GM12892 (cell line): ENCODE measurements around the gene ALDH2. TPM values are rescaled to one million over a fixed set of nuclear protein-coding genes. Genes with fewer than 3 reads are reported as not detected.
"Not testable (repeated sequence)": the region's sequence is repeated elsewhere in the genome, so short reads cannot be mapped to it uniquely, and the experiment has no call there.

Experiments used
- DNase-seq: peaks from one replicate; pipeline ENCODE4 v3.0.0; 2011; ENCODE audit not compliant: insufficient read length
- FAIRE-seq: peaks from 2 replicates; lab custom pipeline; 2011; peaks lifted over from hg19 to GRCh38; lab: Jason Lieb, UNC
- POLR2A ChIP-seq: IDR thresholded peaks from 2 replicates; pipeline ENCODE4 v1.6.1; 2011; ENCODE audit warnings: low read depth, low read length, control low read depth
- POLR2AphosphoS5 ChIP-seq: IDR thresholded peaks from 2 replicates; pipeline ENCODE4 v1.6.1; 2011; ENCODE audit warnings: low read depth, low read length, control low read depth
- TAF1 ChIP-seq: IDR thresholded peaks from 2 replicates; pipeline ENCODE4 v1.6.1; 2011; ENCODE audit warnings: low read depth, mild to moderate bottlenecking, control low read depth, low read length, borderline replicate concordance
- polyA plus RNA-seq: library from polyadenylated mRNA; unstranded; fragments of >200 nt; gene quantifications from one replicate; pipeline ENCODE4 v1.2.1, GENCODE V29; 2012; ENCODE audit warnings: missing spikeins, inconsistent platforms; ENCODE audit not compliant: missing spikeins

Gene ALDH2
- polyA plus RNA-seq: 5.9 TPM

DNA sequence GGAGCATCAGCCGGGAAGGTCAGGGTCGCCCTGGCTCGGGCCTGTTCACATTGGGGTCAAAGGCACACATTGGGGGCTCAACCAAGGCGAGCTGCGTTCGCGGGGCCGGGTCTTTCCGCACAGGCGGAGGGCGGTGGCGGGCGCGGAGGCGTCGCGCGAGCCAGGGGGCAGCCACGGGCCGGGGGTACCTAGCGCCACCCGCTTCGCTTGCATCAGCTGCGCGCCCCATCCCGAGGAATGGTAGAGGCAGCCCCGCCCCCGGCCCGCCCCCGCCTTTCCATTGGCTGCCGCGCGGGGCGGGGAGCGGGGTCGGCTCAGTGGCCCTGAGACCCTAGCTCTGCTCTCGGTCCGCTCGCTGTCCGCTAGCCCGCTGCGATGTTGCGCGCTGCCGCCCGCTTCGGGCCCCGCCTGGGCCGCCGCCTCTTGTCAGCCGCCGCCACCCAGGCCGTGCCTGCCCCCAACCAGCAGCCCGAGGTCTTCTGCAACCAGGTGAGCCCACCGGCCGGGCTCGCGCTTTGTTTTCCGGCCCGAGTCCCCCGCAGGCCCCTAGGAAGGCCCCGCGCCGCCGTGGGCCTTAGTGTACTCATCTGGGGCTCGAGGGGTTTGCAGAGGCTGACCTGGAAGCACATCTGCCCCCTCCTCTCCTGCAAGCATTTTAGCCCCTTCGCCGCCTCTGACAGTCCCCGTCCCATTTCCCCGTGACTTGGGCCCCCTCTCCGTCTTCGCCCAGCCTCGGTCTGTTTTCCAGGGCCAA, at the start of gene ALDH2:
Gene ALDH2 (plus strand): TSS at position 326 of the 754 bp plus-strand sequence. CDS start 50 bp downstream, at position 376.
- DNase-seq (no peak), FAIRE-seq (no peak)
- TF ChIP-seq POLR2AphosphoS5: no peak
- no peak for TF ChIP-seq TAF1
- no peak for TF ChIP-seq POLR2A

DNA sequence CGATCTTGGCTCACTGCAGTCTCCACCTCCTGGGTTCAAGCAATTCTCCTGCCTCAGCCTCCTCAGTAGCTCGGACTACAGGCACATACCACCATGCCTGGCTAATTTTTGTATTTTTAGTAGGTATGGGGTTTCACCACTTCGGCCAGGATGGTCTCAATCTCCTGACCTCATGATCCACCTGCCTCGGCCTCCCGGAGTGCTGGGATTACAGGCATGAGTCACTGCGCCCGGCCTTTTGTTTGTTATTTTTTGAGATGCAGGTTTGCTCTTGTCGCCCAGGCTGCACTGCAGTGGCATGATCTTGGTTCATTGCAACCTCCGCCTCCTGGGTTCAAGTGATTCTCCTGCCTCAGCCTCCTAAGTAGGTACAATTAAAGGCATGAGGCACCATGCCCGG, 47.4 kb upstream of the ALDH2 start:
- DNase-seq, FAIRE-seq: not testable (repeated sequence)

GRCh38 chr12:111720457-111720856, 46.3 kb upstream of the ALDH2 start:
- TF ChIP-seq POLR2AphosphoS5: no peak
- TF ChIP-seq POLR2A: no peak
- TF ChIP-seq TAF1: no peak
- FAIRE-seq: no peak
- DNase-seq: no peak

- not testable (repeated sequence) for FAIRE-seq, DNase-seq
Observed at GRCh38 chr12:111723646-111724360, 42.9 kb upstream of the ALDH2 start.

- FAIRE-seq (no peak), DNase-seq (no peak)
- TF ChIP-seq POLR2AphosphoS5 (no peak), POLR2A (no peak), TAF1 (no peak)
Observed at GRCh38 chr12:111728795-111729194, 37.9 kb upstream of the ALDH2 start.

- FAIRE-seq (no peak), DNase-seq (no peak)
- TF ChIP-seq TAF1 (no peak), POLR2A (no peak), POLR2AphosphoS5 (no peak)
Observed at GRCh38 chr12:111730420-111730819, 36.3 kb upstream of the ALDH2 start.

DNA sequence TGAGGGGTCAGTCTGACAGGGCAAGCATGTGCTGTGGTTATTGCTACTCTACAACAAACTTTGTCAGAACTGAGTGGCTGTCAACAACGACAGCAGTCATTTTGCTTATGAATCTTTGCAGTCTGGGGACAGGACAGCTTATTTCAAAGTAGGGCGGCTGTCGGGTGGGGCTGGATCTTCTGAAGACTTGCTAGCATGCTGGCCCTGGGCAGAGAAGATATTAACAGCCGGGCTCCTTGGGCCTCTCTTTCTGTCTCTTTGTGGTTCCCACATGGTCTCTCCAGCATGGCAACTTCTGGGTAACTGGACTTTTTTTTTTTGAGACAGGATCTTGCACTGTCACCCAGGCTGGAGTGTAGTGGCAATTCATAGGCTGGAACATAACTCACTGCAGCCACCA, 33.9 kb upstream of the ALDH2 start:
- DNase-seq (no peak), FAIRE-seq (no peak)
- no peak for TF ChIP-seq POLR2A
- no peak for TF ChIP-seq POLR2AphosphoS5
- TF ChIP-seq TAF1: no peak

DNA sequence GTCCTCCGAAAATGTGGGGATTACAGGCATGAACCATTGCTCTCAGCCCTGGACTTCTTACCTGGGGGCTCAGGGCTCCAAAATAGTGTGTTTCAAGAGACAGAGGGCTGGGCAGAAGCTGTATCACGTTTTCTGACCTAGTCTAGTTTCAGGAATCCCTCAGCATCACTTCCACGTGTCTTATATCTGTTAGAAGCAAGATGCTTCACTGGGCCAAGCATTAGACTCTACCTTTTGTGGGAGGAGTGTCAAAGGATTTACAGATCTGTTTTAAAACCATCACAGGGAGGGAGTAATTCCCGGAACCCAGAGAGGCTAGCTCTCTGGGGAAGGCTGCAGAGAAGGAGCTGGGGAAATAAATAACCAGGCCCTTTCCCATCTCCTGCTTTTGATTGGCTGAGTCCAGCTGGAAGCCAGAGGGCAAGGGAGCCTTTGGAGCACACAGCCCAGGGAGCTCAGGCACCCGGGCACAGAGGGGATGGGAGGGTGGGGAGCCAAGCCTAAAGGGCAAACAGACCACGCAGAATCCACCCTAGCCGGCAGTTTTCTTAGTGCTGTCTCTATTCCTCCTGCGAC, 33.3 kb upstream of the ALDH2 start:
- TF ChIP-seq TAF1 (no peak), POLR2A (no peak), POLR2AphosphoS5 (no peak)
- FAIRE-seq: no peak
- no peak for DNase-seq

DNA sequence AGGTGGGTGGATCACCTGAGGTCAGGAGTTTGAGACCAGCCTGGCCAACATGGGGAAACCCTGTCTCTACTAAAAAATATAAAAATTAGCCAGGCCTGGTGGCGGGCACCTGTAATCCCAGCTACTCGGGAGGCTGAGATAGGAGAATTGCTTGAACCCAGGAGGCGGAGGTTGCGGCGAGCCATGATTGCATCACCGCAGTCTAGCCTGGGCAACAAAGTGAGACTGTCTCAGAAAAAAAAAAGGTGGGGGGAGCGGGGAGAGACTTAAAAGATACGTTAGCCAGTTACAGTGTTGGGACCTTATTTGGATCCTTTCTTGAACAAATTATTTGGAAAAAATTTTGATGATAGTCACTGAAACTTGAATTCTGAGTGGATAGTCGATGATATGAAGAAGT, 27.2 kb upstream of the ALDH2 start:
- DNase-seq, FAIRE-seq: not testable (repeated sequence)

DNA sequence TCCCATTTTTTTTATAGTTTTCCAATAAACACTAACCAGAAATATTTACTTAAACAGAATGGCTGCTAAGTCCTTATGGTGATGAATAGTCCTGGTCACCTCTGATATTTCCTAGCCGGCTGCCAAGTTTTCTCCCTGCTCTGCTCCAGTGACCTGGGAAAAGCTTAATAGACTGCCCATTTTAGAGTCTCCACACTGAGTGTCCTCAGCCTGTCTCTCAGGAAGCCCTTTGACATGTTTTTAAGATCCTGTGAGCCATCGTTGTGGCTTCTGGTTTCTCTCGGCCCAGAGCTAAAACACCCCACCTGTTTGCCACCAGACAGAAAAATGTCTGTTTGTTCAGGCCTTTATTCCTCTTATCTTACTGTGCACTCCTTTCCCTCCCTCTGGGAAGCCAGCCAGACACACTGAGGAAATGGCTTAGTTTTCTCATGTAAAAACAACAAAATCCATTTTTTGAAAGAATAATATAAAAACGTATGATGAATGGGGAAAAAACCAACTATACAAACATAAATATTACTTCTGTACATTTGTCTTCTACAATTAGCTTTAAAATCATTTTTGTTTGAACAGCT, 25.4 kb upstream of the ALDH2 start:
- FAIRE-seq (no peak), DNase-seq (no peak)
- no peak for TF ChIP-seq TAF1
- no peak for TF ChIP-seq POLR2A
- TF ChIP-seq POLR2AphosphoS5: no peak

- TF ChIP-seq POLR2A (no peak), POLR2AphosphoS5 (no peak), TAF1 (no peak)
- no peak for DNase-seq
- no peak for FAIRE-seq
Observed at GRCh38 chr12:111745211-111745610, 21.5 kb upstream of the ALDH2 start.

DNA sequence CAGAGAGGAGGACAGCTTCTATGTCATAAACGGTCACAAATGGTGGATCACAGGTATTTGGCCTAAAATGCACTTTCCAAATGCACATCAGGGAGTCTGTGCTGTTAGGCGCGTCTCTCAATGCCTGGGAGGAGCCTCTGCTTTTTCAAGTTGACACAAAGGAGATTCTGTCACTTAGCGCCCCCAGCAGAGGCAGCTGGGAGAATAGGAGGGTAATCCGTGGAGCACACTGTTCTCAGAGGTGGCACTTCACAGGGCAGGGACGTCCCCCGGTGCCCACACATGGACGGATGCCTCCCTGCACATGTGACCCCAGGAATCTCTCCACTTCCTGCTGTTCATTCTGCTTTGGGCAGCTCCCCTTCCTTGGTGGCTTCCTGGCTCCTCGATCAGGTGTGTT, 19.4 kb upstream of the ALDH2 start:
- no peak for DNase-seq
- no peak for TF ChIP-seq TAF1
- FAIRE-seq: no peak
